ENCODE measurements around the gene CEP104.
A peak's percentile ranks its signal among the peaks of the same experiment; 100 is the strongest.
"Not testable (repeated sequence)": the region's sequence is repeated elsewhere in the genome, so short reads cannot be mapped to it uniquely, and the experiment has no call there.

The CEP104 gene

DNA sequence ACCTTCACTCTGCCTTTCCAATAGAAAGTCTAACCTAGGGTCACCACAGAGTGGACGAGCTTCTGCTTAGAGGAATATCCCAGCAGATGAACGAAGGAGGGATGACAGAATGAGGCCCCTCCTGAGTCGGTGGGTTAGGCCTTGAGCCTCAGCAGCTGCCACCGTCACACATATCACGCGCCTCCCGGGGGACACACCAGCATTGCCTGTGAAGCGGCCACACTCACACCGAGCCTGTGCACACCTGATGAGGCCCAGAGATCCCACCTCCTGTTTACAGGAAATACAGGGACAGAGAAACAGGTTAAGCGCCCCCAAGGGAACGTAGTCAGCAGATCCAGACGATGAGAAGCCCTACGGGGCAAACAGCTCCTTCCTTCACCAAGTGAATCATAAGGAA, 35.6 kb downstream of the CEP104 start:
- no peak for DNase-seq

DNA sequence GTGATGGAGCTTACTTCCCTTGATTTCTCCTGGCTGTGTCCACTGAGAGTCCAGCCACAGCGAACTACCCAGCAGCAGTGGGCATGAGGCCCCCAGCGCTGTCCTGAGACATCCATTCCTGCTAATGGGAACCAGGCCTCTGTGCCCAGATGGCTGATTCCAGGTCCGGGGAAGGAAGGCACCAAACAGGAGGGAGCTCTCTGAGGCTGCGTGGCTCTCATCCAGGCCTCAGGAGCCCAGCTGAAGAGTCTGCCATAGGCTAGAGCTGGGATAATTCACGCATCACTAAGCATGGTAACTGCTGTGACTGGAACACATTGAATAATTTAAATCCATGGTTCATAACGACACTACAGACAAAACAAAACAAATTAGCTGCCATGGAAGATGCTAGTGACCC, 36.0 kb downstream of the CEP104 start:
- DNase-seq = no peak

DNA sequence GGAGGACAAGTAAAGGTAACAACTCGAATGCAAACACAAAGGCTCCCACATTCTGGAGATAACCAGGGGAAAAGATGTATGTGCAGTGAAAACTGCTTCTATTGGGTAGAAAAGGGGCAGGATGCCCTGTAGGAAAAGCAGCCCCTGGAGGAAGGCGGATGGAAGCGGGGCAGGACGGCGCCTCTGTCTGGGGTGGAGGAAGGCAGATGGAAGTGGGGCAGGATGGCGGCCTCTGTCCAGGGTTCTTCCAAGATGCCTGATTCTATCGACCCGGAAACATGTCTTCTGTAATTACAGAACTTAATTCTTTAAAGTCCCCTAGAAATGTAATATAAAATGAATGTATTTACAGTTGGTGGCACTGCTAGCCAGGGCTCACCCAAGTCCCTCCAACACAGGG, 36.7 kb downstream of the CEP104 start:
- no peak for DNase-seq

GRCh38 chr1:3819771-3820200, 37.2 kb downstream of the CEP104 start:
- DNase-seq = no peak

- DNase-seq = no peak
These were observed 39.0 kb downstream of the CEP104 start for GRCh38 chr1:3817821-3818597.

DNA sequence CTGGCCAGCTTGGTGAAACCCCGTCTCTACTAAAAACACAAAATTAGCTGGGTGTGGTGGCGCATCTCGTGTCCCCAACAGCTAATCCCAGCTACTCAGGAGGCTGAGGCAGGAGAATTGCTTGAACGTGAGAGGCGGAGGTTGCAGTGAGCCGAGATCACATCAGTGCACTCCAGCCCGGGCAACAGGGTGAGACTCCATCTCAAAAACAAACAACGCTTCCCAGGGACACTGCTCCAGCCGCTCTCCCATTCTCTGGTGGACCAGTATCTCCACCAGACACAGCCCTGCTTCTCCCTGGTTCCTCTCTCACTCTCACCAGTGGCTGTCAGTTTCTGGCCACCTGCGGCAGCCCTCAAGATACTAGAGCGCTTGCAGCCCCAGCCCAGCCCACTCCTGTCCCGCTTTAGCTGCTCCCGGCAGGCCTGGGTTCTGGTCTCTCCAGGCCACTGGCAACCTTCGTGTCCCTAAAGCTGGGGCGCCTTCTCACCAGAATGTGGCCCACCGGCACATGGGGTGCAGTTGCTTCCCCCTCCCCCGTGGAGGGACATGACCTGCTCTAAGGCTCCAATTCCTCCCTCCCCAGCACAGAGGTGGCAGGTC, 39.8 kb downstream of the CEP104 start:
- no peak for DNase-seq

- no peak for DNase-seq
These were observed 40.5 kb downstream of the CEP104 start for GRCh38 chr1:3816331-3817137.

GRCh38 chr1:3814771-3815561, 42.0 kb downstream of the CEP104 start:
- DNase-seq = no peak

- no peak for DNase-seq
These were observed 42.9 kb downstream of the CEP104 start for GRCh38 chr1:3814065-3814464.

DNA sequence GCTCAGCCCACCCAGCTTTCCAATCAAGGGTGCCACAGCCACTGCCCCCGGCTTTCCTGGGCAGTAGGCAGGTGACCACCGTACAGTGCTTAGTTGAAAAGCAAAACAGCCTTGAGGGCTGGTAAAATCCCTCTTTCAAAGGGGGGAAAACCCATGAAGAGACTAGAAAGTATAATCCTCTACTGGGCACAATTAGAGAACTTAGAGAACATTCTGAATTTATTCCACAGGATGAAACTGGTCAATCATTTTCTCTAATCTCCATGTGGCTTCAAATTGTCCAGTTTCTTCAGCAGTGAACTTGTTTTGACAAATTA, 45.5 kb downstream of the CEP104 start:
- DNase-seq = no peak

DNA sequence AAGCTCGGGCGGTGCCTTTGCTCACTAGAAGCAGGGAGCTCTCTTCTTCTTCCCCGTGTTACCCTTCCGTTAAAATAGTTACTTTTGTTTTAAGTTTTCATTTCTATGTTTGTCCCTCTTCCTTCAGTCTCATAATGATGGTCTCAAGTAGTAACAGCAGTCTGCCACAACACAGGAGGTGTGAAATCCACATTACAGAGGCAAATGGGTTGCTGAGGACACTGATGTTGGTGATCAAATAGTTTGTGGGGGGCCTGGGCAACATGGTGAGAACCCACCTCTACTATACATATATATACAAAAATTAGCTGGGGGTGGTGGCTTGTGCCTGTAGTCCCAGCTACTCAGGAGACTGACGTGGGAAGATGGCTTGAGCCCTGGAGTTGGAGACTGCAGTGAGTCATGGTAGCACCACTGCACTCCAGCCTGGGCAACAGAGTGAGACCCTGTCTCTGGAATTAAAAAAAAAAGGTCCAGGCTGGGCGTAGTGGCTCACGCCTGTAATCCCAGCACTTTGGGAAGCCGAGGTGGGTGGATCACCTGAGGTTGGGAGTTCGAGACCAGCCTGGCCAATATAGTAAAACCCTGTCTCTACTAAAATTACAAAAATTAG, 46.8 kb downstream of the CEP104 start:
- not testable (repeated sequence) for DNase-seq

DNA sequence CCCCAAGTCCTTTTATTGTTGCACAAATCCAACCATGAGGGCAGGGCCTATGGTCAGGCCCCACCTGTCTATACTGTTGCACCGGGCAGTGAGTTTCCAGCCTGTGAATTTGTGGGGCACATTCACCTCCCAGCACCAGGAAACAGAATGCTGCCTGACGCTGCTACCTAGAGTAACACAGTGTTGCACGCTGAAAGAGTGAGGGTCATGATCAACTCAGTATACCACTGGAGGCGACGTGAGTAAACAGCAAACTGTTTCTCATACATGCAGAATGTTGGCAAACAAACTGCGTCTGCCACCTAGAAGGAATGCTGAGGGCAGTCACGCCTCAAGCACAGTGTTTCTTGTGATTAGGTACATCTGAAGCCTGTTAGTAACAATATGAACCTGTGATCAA, 47.3 kb downstream of the CEP104 start:
- DNase-seq = no peak

GRCh38 chr1:3807769-3808168, 49.2 kb downstream of the CEP104 start:
- DNase-seq = no peak

DNA sequence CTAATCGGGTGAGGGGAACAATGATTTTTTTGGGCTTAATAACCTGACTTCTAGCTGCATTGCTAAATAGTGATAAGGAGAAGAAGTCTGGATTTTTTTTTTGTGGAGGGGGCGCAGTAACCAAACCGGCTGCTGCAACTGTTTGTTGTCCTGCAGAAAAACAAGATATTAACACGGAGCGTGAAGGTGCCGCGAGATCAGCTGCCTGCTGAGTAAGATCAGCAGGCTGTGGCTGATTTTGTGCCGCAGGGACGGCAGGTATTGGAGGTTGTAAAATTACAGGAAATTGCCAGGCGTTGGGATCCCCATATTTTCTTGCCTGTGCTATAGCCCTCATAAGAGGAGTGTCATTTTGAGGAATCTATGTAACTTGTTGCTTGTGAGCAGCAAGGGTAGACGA, 52.0 kb downstream of the CEP104 start:
- no peak for DNase-seq

DNA sequence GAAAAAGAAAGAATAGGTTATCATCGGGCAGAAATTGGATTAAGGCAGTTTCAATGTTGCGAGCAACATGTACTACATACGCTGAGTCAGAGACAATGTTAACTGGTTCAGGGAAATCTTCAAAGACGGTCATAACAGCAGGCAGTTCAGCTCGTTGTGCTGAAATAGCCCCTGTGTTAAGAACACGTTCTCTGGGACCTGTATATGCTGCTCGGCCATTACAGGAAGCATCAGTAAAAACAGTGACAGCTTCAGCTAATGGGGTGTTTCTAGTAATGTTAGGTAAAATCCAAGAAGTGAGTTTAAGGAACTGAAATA, 52.4 kb downstream of the CEP104 start:
- DNase-seq = not testable (repeated sequence)

GRCh38 chr1:3803905-3804626, 52.9 kb downstream of the CEP104 start:
- no peak for DNase-seq

GRCh38 chr1:3800795-3801194, 56.2 kb downstream of the CEP104 start:
- DNase-seq = not testable (repeated sequence)

GRCh38 chr1:3799976-3800685, 56.9 kb downstream of the CEP104 start:
- DNase-seq = peak in 1 of 2 donors; percentile 23

GRCh38 chr1:3796215-3797061, 60.6 kb downstream of the CEP104 start, which contains the start of gene LRRC47:
Gene LRRC47 (minus strand): TSS chr1:3796498. CDS start chr1:3796476, 22 bp downstream.
- DNase-seq = peak; percentile 92 to 94

All from hippocampal formation (tissue), 2 donors.